Ascending aorta (tissue), 2 donors: Measurements from ENCODE around the gene GGPS1. TPM values are rescaled to one million over a fixed set of nuclear protein-coding genes. Genes with fewer than 3 reads are reported as not detected.
"Not testable (repeated sequence)": the region's sequence is repeated elsewhere in the genome, so short reads cannot be mapped to it uniquely, and the experiment has no call there.

Experiments
- DNase-seq, 2 donors: peaks; one replicate each; pipeline ENCODE4 v3.0.0-alpha.2; 2019; ENCODE audit warnings: low spot score in 2 of 2
- H3K27ac ChIP-seq, 2 donors: fragments of 200-600 bp; sonication (generic); one replicate each; pipeline ENCODE4 v1.5.1; 2016 to 2017; ENCODE audit warnings: mild to moderate bottlenecking in 1 of 2
- H3K27me3 ChIP-seq: fragments of 200-600 bp; sonication (generic); one replicate; pipeline ENCODE4 v1.5.1; 2017
- H3K36me3 ChIP-seq, 2 donors: fragments of 200-600 bp; sonication (generic); one replicate each; pipeline ENCODE4 v1.5.1; 2016
- H3K4me1 ChIP-seq, 2 donors: fragments of 200-600 bp; sonication (generic); one replicate each; pipeline ENCODE4 v1.5.1; 2016 to 2017; ENCODE audit warnings: mild to moderate bottlenecking in 1 of 2
- H3K4me3 ChIP-seq, 2 donors: fragments of 200-600 bp; sonication (generic); one replicate each; pipeline ENCODE4 v1.5.1; 2016 to 2017; ENCODE audit warnings: mild to moderate bottlenecking in 1 of 2
- H3K9me3 ChIP-seq, 2 donors: fragments of 200-600 bp; sonication (generic); one replicate each; pipeline ENCODE4 v1.5.1; 2016
- CTCF ChIP-seq, 3 experiments: fragments of 200-600 bp in 2 of 3; fragments of 450-650 bp in 1 of 3; sonication (generic) in 2 of 3; IDR thresholded peaks; one replicate each; pipeline ENCODE4 v1.5.1; 2016 to 2019; ENCODE audit warnings: antibody characterized with exemption in 3 of 3, mild to moderate bottlenecking in 1 of 3, moderate library complexity in 1 of 3
- intact Hi-C: fragments of 100-400 bp; cut with DNase I; formaldehyde crosslinking; loops from one replicate; pipeline ENCODE4 v1.15.1; 2023
- total RNA-seq: library from RNA; depleted of rRNA; stranded (reverse); fragments of >200 nt; gene quantifications from one replicate; pipeline ENCODE4 v1.1.0, GENCODE V29; 2016

GGPS1 gene
- total RNA-seq, 1 donor from 2014 or later: 7.2 TPM

- peak within 1 kb of the TSS; percentile 68 to 77 for H3K4me3 ChIP-seq
- intact Hi-C loops: loop anchor here (1.0 to 2.0 kb wide), 4 partner anchors 39 to 206 kb away; partner anchors contain the start of genes ARID4B, B3GALNT2, GGPS1 and RBM34
- DNase-seq: peak; percentile 86 to 99
- TF ChIP-seq CTCF (IDR thresholded peaks at IDR 0.05): peak in 1 of 3 experiments; percentile 16
- no peaks in the 10 kb centered on the region for H3K9me3 ChIP-seq
- H3K27ac ChIP-seq: peak within 1 kb of the TSS; percentile 68 to 70
- H3K27me3 ChIP-seq: no peaks in the 10 kb centered on the region
- peaks cover 0 to 5% of the 10 kb centered on the region in 2 donors for H3K4me1 ChIP-seq
- peaks cover 0 to 6% of the 10 kb centered on the region in 2 donors for H3K36me3 ChIP-seq
Measured at GRCh38 chr1:235367000-235367908, 38.9 kb downstream of the GGPS1 start, which contains the start of gene TBCE. Gene TBCE (plus strand): TSS chr1:235367427. CDS start chr1:235380050, 12,623 bp downstream.

DNA sequence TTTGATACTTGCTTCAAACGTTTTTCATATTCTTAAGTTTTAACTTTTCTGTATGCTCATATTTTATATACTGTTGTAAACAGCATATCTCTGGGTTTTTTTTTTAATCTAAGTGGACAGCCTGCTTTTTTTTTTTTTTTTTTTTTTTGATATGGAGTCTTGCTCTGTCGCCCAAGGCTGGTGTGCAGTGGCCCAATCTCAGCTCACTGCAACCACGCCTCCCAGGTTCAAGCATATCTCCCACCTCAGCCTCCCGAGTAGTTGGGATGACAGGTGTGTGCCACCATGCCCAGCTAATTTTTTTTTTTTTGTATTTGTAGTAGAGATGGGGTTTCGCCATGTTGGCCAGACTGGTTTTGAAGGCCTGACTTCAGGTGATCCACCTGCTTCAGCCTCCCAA, 40.1 kb downstream of the GGPS1 start:
- H3K27ac ChIP-seq: no peak overlapping the region
- TF ChIP-seq CTCF (IDR thresholded peaks at IDR 0.05): no peak
- intact Hi-C loops: no loop called here
- no peak for DNase-seq
- peaks cover 0 to 5% of the 10 kb centered on the region in 2 donors for H3K4me1 ChIP-seq
- peaks cover 0 to 9% of the 10 kb centered on the region in 2 donors for H3K36me3 ChIP-seq
- H3K4me3 ChIP-seq: peak overlapping the region; percentile 68 to 77
- H3K27me3 ChIP-seq: no peaks in the 10 kb centered on the region
- H3K9me3 ChIP-seq: no peaks in the 10 kb centered on the region

- no peak for DNase-seq
- Histone ChIP-seq H3K36me3 (peaks cover 0 to 12% of the 10 kb centered on the region in 2 donors), H3K27me3 (no peaks in the 10 kb centered on the region), H3K9me3 (no peaks in the 10 kb centered on the region), H3K27ac (no peak overlapping the region), H3K4me1 (peaks cover 0 to 5% of the 10 kb centered on the region in 2 donors), H3K4me3 (no peak overlapping the region)
- TF ChIP-seq CTCF (IDR thresholded peaks at IDR 0.05): no peak
- intact Hi-C loops: no loop called here
Measured at GRCh38 chr1:235369802-235370201, 41.4 kb downstream of the GGPS1 start.

DNA sequence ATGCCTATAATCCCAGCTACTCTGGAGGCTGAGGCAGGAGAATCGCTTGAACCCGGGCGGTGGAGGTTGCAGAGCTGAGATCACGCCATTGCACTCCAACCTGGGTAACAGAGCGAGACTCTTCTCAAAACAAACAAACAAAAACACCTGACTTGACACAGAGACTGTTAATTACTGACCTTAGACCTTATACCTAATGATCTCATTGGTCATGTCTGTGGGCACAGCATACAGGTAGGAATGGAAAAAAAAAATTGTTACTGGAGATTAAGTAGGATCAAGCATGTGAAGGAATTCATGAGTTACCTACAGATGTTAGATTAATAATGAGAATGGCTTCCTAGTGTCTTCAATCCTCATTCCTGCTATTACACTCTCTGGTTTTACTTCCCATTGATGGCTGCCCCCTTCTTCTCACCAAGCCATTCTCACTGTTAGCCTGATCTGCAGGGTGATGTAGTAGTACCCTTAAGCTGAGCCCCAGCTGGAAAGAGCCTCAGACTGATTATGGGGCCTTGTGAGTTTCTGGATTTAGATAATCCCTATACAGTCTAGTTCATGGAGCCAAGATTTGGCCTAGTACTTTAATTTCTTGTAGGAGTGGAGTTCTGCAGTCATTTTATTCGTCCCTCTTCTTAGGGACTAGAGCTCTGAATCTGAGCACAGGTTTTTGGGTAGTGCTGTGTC, 47.7 kb downstream of the GGPS1 start:
- DNase-seq: no peak
- Histone ChIP-seq H3K4me3 (no peak overlapping the region), H3K9me3 (no peaks in the 10 kb centered on the region), H3K4me1 (no peaks in the 10 kb centered on the region), H3K27ac (no peak overlapping the region), H3K27me3 (no peaks in the 10 kb centered on the region), H3K36me3 (peaks cover 10 to 28% of the 10 kb centered on the region in 2 donors)
- no peak for TF ChIP-seq CTCF (IDR thresholded peaks at IDR 0.05)
- intact Hi-C loops: no loop called here

DNA sequence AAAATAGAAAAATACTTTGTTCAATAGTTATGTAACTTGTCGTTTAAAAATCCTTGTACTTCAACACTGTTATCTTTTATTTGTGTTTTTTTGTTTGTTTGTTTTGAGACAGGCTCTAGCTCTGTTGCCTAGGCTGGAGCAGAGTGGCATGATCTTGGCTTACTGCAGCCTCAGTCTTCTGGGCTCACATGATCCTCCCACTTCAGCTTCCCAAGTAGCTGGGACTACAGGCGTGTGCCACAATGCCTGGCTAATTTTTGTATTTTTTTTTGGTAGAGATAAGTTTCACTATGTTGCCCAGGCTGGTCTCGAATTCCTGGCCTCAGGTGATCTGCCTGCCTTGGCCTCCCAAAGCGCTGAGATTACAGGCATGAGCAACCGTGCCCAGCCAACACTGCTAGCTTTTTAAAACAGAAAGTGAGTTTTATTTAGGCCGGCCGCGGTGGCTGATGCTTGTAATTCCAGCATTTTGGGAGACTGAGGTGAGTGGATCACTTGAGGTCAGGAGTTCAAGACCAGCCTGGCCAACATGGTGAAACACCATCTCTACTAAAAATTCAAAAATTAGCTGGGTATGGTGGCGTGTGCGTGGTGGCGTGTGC, 49.9 kb downstream of the GGPS1 start:
- H3K9me3 ChIP-seq, H3K27me3 ChIP-seq, H3K4me1 ChIP-seq, H3K4me3 ChIP-seq, H3K27ac ChIP-seq, DNase-seq, intact Hi-C loops: not testable (repeated sequence)
- peaks cover 10 to 25% of the 10 kb centered on the region in 2 donors for H3K36me3 ChIP-seq

GRCh38 chr1:235381955-235382739, 53.8 kb downstream of the GGPS1 start:
- DNase-seq, H3K27me3 ChIP-seq, H3K4me3 ChIP-seq, H3K4me1 ChIP-seq, intact Hi-C loops, H3K27ac ChIP-seq, H3K9me3 ChIP-seq: not testable (repeated sequence)
- H3K36me3 ChIP-seq: peaks cover 10 to 22% of the 10 kb centered on the region in 2 donors

DNA sequence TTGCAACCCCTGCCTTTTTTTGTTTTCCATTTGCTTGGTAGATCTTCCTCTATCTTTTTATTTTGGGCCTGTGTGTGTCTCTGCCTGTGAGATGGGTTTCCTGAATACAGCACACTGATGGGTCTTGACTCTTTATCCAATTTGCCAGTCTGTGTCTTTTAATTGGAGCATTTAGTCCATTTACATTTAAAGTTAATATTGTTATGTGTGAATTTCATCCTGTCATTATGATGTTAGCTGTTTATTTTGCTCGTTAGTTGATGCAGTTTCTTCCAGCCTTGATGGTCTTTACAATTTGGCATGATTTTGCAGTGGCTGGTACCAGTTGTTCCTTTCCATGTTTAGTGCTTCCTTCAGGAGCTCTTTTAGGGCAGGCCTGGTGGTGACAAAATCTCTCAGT, 57.3 kb downstream of the GGPS1 start:
- H3K9me3 ChIP-seq, H3K4me1 ChIP-seq, intact Hi-C loops, H3K27me3 ChIP-seq, H3K4me3 ChIP-seq, DNase-seq, H3K36me3 ChIP-seq, H3K27ac ChIP-seq: not testable (repeated sequence)
